Camera-type eye (tissue), 1 donor: ENCODE data around the gene DNPEP. TPM values are rescaled to one million over a fixed set of nuclear protein-coding genes. Genes with fewer than 3 reads are reported as not detected.

Source experiments
- total RNA-seq: library from RNA; depleted of rRNA; stranded (reverse); fragments of >200 nt; gene quantifications from one replicate; pipeline ENCODE4 v1.2.3, GENCODE V29; 2014

The DNPEP gene
- total RNA-seq, result 32.5 TPM

DNA sequence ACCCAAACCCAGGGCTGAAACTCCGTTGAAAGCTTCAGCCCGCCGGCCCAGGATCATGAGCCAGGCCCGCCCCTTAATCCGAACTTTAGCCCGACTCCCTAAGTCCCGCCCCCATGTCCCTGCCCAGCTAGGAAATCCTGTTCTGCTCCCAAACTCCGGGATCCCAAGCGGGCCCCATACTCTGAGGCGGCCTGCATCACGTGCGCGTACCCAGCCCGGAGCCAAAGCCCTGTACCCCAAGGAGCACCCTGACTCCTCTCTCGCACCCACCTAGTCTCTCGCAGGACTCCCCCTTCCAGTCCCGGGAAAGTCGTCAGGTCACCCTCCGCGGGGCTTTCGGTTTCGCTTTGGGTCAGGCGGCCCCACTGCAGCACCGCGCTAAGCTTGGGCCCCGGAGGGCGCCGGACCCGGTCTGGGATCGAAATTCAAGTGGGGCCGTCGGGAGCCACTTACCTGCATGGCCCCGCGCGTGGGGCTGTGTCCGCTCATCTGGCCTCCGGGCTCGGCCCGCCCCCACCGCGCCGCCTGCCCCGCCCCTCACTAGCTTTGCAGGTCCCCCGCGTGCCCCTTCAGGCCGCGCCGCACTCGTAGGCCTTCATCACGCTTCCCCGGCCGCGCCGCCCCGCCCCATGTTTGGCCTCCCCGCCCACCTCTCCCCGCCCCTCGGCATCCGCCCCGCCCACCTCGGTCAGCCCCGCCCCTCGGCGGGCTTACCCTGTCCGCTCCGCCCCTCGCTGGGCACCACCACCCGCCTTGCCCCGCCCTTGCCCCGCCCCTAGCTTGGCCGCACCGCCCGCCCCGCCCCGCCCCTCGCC lies at the start of gene DNPEP:
Gene DNPEP (minus strand): TSS at position 607 of the 815 bp plus-strand sequence. CDS start 118 bp downstream, at position 489.

DNA sequence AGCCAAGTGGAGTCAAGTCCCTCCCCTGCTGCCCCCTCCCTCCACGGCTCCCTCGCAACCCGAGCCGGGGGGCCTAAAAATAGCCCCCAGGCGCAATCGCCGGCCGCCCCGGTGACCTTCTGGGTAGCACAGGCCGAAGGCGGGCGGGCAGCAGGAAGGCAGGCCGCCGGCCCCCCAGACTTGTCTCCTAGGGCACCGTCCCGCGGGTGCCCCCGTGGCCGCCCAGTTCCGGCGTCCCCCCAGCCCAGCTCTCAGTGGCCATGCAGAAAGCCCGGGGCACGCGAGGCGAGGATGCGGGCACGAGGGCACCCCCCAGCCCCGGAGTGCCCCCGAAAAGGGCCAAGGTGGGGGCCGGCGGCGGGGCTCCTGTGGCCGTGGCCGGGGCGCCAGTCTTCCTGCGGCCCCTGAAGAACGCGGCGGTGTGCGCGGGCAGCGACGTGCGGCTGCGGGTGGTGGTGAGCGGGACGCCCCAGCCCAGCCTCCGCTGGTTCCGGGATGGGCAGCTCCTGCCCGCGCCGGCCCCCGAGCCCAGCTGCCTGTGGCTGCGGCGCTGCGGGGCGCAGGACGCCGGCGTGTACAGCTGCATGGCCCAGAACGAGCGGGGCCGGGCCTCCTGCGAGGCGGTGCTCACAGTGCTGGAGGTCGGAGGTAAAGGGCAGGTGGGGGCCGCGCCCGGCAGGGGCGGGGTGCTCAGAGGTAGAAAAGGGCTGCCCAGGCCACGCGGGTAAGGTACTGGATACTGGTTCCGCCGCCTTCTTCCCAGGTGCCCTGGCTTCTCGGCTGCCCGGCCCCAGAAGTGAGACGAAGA lies 47.2 kb upstream of the DNPEP start, which contains the start of gene SPEG:
Gene SPEG (plus strand): TSS at position 126 of the 808 bp plus-strand sequence. CDS start 135 bp downstream, at position 261.

DNA sequence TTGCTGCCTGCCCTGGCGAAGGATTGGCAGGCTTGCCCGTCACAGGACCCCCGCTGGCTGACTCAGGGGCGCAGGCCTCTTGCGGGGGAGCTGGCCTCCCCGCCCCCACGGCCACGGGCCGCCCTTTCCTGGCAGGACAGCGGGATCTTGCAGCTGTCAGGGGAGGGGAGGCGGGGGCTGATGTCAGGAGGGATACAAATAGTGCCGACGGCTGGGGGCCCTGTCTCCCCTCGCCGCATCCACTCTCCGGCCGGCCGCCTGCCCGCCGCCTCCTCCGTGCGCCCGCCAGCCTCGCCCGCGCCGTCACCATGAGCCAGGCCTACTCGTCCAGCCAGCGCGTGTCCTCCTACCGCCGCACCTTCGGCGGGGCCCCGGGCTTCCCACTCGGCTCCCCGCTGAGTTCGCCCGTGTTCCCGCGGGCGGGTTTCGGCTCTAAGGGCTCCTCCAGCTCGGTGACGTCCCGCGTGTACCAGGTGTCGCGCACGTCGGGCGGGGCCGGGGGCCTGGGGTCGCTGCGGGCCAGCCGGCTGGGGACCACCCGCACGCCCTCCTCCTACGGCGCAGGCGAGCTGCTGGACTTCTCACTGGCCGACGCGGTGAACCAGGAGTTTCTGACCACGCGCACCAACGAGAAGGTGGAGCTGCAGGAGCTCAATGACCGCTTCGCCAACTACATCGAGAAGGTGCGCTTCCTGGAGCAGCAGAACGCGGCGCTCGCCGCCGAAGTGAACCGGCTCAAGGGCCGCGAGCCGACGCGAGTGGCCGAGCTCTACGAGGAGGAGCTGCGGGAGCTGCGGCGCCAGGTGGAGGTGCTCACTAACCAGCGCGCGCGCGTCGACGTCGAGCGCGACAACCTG lies 30.7 kb upstream of the DNPEP start, which contains the start of gene DES:
Gene DES (plus strand): TSS at position 223 of the 857 bp plus-strand sequence. CDS start 86 bp downstream, at position 309.

DNA sequence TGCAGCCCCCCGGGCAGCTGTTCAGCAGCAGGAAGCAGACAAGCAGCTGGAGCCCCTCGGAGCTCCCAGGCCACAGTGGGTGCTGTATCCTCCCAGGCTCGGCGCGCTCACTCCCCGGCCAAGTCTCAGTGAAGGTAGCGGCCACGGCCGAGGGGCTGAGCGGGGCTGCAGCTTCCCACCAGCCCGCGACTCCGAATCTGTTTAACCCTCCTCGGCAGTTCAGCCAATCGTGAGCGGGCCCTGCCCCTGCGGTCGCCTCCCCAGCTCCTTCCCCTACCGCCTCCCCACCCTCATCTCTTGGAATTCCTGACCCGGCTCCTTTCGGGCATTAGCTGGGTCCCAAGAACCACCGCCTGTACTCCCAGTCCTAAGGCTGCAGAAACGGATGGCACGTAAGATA lies 55.2 kb downstream of the DNPEP start, which contains the start of gene RESP18:
Gene RESP18 (minus strand): TSS at position 203 of the 400 bp plus-strand sequence.

Other genes starting within 250 kb of the DNPEP start
- 12.1 TPM for gene NHEJ1, start 227.1 kb downstream of the DNPEP start, total RNA-seq
- 1.3 TPM for gene SLC23A3, start 217.9 kb downstream of the DNPEP start, total RNA-seq
- gene CNPPD1, start 211.0 kb downstream of the DNPEP start, total RNA-seq, result 30.5 TPM
- 66.2 TPM for gene RETREG2, start 209.6 kb downstream of the DNPEP start, total RNA-seq
- 22.6 TPM for gene ZFAND2B, start 181.1 kb downstream of the DNPEP start, total RNA-seq
- gene ABCB6, start 169.0 kb downstream of the DNPEP start, total RNA-seq, result 24.2 TPM
- gene ATG9A, start 158.3 kb downstream of the DNPEP start, total RNA-seq, result 46.7 TPM
- 91.3 TPM for gene ANKZF1, start 158.1 kb downstream of the DNPEP start, total RNA-seq
- 15.2 TPM for gene GLB1L, start 142.5 kb downstream of the DNPEP start, total RNA-seq
- gene STK16, start 142.4 kb downstream of the DNPEP start, total RNA-seq, result 17.9 TPM
- not detected for gene TUBA4B, start 134.7 kb downstream of the DNPEP start, total RNA-seq
- gene TUBA4A, start 134.0 kb downstream of the DNPEP start, total RNA-seq, result 20.5 TPM
- 91.9 TPM for gene DNAJB2, start 108.5 kb downstream of the DNPEP start, total RNA-seq
- gene PTPRN, start 78.5 kb downstream of the DNPEP start, total RNA-seq, result 22.0 TPM
- gene RESP18, start 55.2 kb downstream of the DNPEP start, total RNA-seq, result not detected
- 249 TPM for gene DES, start 30.5 kb upstream of the DNPEP start, total RNA-seq
- gene SPEG, start 46.9 kb upstream of the DNPEP start, total RNA-seq, result 17.4 TPM
- gene GMPPA, start 111.0 kb upstream of the DNPEP start, total RNA-seq, result 25.4 TPM
- 28.8 TPM for gene ASIC4, start 126.6 kb upstream of the DNPEP start, total RNA-seq
- gene CHPF, start 155.9 kb upstream of the DNPEP start, total RNA-seq, result 165 TPM
- gene TMEM198, start 156.1 kb upstream of the DNPEP start, total RNA-seq, result 8.6 TPM
- gene OBSL1, start 183.6 kb upstream of the DNPEP start, total RNA-seq, result 149 TPM
- 0.82 TPM for gene INHA, start 184.4 kb upstream of the DNPEP start, total RNA-seq
- 29.1 TPM for gene STK11IP, start 209.9 kb upstream of the DNPEP start, total RNA-seq
- 9.8 TPM for gene SLC4A3, start 239.7 kb upstream of the DNPEP start, total RNA-seq